ENCODE data around the gene CHIT1.

CHIT1 gene

GRCh38 chr1:203229471-203230135 is at the start of gene CHIT1:
TSS of gene CHIT1 (minus strand) at chr1:203229673. CDS start at chr1:203229636, 37 bp downstream.
- FAIRE-seq (no peak), DNase-seq (ENCODE audit: low spot score) (no peak)

GRCh38 chr1:203278885-203279406 is 49.5 kb upstream of the CHIT1 start:
- DNase-seq (ENCODE audit: low spot score): no peak
- FAIRE-seq: no peak

- FAIRE-seq (no peak), DNase-seq (ENCODE audit: low spot score) (peak; percentile 44)
Observed at GRCh38 chr1:203278082-203278884, 48.8 kb upstream of the CHIT1 start.

- FAIRE-seq: no peak
- no peak for DNase-seq (ENCODE audit: low spot score)
Observed at GRCh38 chr1:203276916-203277545, 47.6 kb upstream of the CHIT1 start.

- FAIRE-seq (no peak), DNase-seq (ENCODE audit: low spot score) (no peak)
Observed at GRCh38 chr1:203276408-203276807, 46.9 kb upstream of the CHIT1 start.

- FAIRE-seq (no peak), DNase-seq (ENCODE audit: low spot score) (no peak)
Observed at GRCh38 chr1:203275656-203276272, 46.3 kb upstream of the CHIT1 start.

GRCh38 chr1:203274603-203275381 is 45.3 kb upstream of the CHIT1 start:
- FAIRE-seq (no peak), DNase-seq (ENCODE audit: low spot score) (no peak)

GRCh38 chr1:203273869-203274602 is 44.6 kb upstream of the CHIT1 start:
- FAIRE-seq (no peak), DNase-seq (ENCODE audit: low spot score) (no peak)

GRCh38 chr1:203273206-203273868 is 43.9 kb upstream of the CHIT1 start:
- no peak for FAIRE-seq
- peak; percentile 84 for DNase-seq (ENCODE audit: low spot score)

GRCh38 chr1:203272633-203273205 is 43.2 kb upstream of the CHIT1 start:
- FAIRE-seq (no peak), DNase-seq (ENCODE audit: low spot score) (no peak)

- DNase-seq (ENCODE audit: low spot score) (no peak), FAIRE-seq (no peak)
Observed at GRCh38 chr1:203271962-203272632, 42.6 kb upstream of the CHIT1 start.

- FAIRE-seq: no peak
- peak; percentile 55 for DNase-seq (ENCODE audit: low spot score)
Observed at GRCh38 chr1:203271018-203271743, 41.7 kb upstream of the CHIT1 start.

GRCh38 chr1:203270448-203270847 is 41.0 kb upstream of the CHIT1 start:
- FAIRE-seq: no peak
- DNase-seq (ENCODE audit: low spot score): no peak

- FAIRE-seq (no peak), DNase-seq (ENCODE audit: low spot score) (no peak)
Observed at GRCh38 chr1:203269654-203270020, 40.2 kb upstream of the CHIT1 start.

GRCh38 chr1:203268901-203269653 is 39.6 kb upstream of the CHIT1 start:
- FAIRE-seq (no peak), DNase-seq (ENCODE audit: low spot score) (peak; percentile 76)

GRCh38 chr1:203267912-203268311 is 38.4 kb upstream of the CHIT1 start:
- DNase-seq (ENCODE audit: low spot score) (no peak), FAIRE-seq (no peak)

GRCh38 chr1:203267347-203267846 is 37.9 kb upstream of the CHIT1 start:
- no peak for FAIRE-seq
- peak; percentile 82 for DNase-seq (ENCODE audit: low spot score)

All from urothelium cell line (cell line).